Inflammatory macrophage treated with lipopolysaccharide for 4 hours (primary cell): ENCODE data around the gene JARID2.

Experiments
- DNase-seq: peaks from one replicate; pipeline ENCODE4 v3.0.0-alpha.2; 2020

JARID2 gene

DNA sequence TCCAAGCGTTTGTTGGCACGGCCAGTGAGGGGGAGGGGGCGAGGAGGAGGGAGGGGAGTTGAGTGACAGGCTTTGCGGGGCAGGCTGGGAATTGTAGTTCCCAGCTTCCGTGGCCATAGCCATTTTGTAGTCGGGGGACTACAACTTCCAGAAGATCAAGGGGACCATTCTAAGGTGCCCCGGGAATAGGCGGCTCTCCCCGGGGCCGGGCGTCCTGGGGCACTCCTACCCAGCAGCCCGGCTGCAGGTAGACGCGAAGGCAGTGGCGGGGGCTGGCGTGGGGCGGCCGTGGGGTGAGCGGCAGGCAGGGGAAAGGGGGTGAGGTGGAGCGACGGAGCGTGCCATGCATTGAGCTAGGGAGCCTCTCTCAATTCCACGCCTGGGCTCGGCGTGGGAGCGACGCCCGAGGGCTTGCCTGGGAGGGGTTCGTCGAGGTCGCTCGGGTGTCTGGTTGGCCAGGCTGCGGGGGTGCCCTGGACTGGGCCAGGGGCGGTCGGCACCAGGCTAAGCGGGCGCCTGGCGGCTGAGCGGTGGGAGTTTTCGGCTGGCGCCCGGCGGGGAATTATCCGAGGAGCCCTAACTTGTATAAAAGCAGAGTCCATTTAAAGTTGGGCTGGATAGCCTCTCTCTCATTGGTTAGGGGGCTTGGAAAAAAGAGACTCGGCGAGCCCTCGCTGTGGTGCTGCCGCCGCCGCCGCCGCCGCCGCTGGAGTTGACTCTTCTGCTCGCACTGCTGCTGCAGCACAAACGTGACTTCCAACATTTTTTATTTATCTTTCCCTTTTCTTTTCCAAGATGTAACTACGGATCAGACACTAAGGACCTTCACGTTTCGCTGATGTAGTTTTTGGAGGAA is at the start of gene JARID2:
Gene JARID2, plus strand, starts transcription at position 709 of the 856 bp plus-strand sequence. CDS start 471 bp downstream, outside the sequence.
- DNase-seq = peak; percentile 98

DNA sequence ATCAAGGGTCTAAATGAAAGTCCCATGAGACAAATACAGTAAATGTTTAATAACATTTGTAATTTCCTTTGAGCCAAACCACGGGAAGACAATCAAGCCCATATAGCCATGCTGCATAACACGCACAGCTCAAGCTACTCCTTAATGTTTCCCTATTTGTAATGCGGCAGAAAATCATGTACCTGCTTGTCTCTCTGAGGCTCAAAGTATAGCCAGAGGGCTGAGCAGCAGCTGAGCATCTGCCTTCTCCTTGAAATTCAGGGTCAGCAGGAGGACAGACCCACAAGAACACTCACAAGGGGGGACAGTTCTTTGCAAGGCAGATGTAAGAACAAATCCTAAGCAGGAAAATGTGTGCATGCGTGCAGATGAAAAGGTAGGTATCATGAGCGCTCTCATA is 45.8 kb upstream of the JARID2 start:
- DNase-seq = no peak

GRCh38 chr6:15205321-15205720 is 40.5 kb upstream of the JARID2 start:
- no peak for DNase-seq

- DNase-seq = no peak
These were observed 39.0 kb upstream of the JARID2 start for GRCh38 chr6:15206887-15207286.

DNA sequence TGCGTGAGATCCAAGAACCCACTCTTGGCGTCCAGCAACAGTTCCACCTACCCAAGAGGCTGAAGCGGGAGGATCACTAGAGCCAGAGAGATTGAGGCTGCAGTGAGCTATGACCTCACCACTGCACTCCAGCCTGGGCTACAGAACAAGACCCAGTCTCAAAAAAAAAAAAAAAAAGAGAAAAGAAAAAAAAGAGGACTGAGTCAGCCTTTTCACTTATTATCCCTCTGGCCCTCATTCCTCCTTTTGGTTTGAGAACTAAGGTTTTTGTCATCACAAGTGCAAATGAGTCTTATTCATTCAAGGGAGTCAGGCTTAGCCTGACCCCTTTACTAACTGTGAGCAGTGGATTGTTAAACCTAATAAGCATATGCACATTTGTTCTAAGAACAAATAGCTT is 37.9 kb upstream of the JARID2 start:
- peak; percentile 60 for DNase-seq

DNA sequence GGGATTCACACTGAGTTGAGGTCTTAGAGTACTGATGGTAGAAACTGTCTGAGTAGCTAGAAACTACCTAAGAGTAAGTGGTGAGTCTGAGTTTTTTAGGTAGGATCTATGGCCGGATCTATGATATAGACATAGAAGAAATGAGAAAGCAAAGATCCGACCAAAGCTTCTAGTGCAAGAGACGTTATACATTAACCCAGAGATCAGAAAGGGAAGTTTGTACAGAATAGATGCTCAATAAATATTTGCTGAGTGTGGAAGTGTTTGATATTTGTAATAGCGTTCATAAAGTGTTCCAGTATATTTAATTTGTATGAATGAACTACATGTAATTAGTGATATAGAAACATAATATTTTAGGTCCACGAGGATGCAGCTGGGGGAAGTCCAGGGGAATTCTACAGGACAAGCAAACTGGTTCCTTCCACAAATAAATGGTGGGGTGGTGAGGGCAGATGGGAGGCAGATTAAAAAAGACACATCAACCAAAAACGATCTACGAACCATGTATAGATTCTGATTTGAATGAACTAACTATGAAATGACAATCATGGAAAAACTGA is 31.9 kb upstream of the JARID2 start:
- no peak for DNase-seq

DNA sequence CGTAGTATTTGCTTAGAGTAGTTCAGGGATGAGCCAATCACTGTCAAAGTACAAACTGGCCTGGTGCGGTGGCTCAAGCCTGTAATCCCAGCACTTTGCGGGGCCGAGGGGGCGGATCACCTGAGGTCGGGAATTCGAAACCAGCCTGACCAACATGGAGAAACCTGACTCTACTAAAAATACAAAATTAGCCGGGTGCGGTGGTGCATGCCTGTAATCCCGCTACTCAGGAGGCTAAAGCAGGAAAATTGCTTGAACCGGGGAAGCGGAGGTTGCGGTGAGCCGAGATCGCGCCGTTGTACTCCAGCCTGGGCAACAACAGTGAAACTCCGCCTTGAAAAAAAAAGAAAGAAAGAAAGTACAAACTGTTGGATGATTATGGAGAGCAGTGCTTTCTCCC is 27.5 kb upstream of the JARID2 start:
- no peak for DNase-seq

- no peak for DNase-seq
These were observed 25.8 kb upstream of the JARID2 start for GRCh38 chr6:15220062-15220461.

GRCh38 chr6:15227827-15228318 is 18.0 kb upstream of the JARID2 start:
- no peak for DNase-seq

- no peak for DNase-seq
These were observed 15.0 kb upstream of the JARID2 start for GRCh38 chr6:15230827-15231226.

GRCh38 chr6:15232836-15233510 is 12.9 kb upstream of the JARID2 start:
- DNase-seq = no peak

DNA sequence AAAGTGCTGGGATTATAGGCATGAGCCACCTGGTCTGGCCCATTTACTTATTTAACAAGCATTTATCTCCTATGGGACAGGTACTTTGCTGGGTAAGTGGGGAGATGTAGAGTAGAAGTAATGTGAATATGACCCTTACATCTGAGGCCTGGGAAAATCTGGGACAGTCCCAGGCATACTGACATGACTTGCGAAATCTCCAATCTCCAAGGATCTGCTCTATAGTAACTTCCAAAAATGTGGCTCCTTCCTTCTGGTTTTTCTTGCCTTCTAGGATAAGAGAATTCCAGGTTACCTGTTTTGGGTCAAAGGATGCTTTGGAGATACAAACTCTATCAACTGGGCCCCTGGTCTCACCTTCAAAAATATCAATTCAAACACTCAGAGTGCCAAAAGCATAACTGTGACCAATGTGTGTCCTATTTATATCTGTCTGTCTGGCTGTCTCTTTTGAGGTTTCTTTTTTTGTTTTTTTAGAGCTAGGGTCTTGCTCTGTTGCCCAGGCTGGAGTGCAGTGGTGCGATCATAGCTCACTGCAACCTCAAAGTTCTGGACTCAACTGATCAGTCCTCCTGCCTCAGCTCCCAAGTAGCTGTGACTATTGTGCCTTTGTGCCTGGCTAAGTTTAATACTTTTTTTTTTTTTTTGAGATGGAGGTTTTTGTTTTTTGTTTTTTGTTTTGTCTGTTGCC is 11.7 kb upstream of the JARID2 start:
- no peak for DNase-seq

- DNase-seq = no peak
These were observed 6.1 kb upstream of the JARID2 start for GRCh38 chr6:15239616-15240364.

- no peak for DNase-seq
These were observed 3.4 kb upstream of the JARID2 start for GRCh38 chr6:15242503-15242902.

GRCh38 chr6:15242937-15243614 is 2.8 kb upstream of the JARID2 start:
- DNase-seq = no peak

DNA sequence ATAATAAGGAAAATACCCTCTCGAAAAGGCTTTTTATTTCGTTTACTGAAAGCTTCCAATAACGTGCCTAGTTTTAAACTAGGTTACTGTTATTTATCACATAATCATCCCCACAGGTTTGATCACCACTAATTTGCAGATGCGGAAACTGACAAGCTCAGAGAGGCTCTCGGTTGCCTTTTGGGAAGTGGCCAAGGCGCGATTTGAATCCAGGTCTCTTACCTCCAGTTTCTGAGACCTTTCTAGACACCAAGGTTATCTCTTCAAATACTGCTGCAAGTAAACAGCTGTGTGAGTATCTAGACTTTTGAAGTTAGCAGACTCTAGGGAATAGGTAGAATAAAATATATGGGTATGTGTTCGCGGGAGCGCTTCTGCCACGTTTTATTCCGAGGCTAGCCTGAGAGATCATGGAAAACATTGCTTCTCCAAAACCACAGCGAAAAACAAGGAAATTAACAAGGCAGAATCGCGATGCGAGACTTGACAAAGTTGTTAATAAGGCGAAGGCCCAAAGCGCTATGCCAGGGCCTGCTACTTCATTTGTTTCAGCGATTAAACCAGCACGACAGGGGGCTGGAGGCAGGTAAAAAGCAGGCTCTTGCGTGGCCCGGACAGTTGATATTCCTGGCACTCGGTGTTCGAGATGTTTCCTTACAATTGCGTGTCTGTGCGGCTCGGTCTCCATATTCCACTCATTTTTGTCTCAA is 1.8 kb upstream of the JARID2 start:
- DNase-seq = no peak

DNA sequence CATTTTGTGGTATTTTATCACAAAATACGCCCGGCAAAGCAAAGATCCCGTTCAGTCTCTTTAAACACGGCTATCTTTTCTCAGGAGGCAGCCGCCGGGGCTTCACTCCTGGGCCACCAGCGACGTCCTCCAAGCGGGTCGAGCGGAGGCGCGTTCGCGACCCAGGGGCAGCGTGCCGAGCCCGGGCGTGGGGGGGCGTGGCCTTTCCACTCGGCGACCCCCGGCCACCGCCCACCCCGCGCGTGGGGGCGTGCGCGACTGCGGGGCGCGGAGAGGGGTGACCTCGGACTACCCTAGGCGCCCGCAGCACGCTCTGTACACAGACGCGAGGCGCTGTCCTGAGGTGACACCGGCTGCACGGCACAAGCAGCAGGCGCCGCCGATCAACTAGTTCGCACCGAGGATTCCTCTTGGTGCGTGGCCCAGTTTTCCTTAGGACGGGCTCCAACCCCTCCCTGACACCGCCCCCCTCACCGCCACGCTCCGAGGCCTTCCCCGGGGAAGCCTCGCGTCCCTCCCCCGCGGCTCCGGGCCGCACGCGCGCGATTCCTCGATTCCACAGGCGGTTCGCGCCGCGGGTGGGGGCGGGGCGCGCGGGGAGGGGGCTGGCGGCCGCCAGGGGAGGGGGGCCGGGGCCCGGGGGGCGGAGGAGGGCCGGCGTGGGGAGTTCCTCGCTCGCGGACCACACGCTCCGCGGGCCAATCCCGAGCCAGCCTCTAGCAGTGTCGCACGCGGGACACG is 1.1 kb upstream of the JARID2 start:
- no peak for DNase-seq

DNA sequence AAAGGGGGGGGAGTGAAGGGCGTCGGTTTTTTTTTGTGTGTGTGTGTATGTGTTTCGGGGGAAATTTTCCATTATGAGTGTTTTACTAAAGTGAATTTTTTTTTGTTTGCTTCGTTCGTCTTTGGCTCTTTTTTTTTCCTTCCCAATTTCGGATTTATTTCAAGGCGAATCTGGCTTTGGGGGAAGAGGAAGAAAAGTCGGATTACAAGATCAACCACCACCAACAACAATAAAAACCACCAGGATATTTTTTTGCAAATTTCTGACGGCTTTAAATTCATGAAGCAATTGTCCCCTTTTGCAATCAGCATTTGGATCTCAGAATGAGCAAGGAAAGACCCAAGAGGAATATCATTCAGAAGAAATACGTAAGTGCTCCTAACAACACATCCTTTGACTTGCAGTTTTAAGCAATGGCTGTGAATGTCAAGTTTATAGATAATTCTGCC is 372 bp downstream of the JARID2 start:
- DNase-seq = peak; percentile 75

DNA sequence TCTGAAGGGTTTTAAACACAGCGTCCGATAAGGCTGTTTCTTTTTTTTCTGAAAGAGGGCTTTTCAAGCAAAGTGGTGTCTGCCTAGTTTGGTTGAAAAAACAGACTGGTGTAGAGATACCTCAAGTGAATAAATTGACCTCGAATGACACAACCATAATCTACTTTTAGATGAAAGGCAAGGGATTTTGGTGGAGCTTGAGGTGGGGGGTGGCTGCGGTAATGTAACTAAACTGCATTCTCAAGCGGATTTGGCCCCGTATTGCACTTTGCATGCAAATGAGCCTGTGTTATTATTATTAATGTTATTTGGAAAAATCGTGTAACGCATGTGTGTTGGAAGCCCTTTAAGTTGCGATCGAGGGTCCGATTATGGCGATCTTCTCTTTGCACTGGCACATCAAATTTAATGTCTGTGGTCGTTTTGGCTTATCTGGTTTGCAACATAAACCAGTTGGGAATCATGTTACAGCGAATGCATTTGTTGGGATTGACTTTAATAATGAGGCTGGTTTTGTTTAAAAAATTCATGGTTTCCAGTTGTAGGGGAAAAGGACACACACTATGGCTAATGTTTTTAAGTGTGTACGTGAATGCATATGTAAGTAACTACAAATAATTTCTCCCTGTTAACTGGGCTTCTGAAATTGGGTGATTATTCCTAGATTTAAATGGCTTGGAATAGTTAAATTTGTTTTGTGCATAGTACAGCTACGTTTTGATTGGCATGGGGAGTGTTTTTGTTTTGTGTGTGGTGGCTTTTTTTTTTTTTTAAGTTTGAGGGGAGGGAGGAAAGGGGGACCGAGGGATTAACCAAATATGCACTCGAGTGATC is 1.0 kb downstream of the JARID2 start:
- no peak for DNase-seq
